ENCODE measurements around the gene LEMD2.

LEMD2 gene

DNA sequence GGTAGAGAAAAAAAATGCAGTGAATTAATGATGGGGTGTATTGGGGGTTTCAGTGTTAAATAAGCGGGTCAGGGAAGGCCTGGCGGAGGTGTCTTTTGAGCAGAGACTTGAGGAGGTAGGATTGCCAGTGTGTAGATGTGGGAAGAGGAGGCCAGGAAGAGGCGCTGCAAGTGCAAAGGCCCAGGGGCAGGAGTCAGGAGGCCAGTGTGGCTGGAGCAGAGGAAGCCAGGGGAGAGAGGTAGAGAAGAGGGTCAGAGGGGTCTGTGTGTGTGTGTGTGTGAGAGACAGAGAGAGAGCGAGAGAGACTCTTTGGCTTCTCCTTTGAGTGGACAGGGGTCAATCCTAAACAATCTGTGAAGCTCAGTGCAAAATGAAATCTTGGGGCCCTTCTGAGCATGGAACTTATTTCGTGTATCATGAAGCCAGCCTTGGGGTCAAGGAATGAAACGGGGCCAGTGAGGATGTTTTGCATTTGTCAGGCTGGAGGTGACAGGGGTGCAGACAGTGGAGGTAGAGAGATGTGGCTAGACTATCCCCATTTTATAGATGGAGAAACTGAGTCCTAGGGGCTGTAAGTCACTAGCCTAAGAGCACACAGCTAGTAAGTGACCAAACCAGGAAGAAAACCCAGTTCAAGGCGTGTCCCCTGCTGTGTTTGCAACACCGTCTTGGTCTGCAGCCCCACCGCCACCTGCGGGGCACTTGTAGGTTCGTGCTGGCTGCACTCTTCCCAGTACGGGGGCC lies 32.5 kb downstream of the LEMD2 start:
- no peak for DNase-seq (ENCODE audit: low spot score)

GRCh38 chr6:33755070-33755869 lies 33.7 kb downstream of the LEMD2 start:
- no peak for DNase-seq (ENCODE audit: low spot score)

DNA sequence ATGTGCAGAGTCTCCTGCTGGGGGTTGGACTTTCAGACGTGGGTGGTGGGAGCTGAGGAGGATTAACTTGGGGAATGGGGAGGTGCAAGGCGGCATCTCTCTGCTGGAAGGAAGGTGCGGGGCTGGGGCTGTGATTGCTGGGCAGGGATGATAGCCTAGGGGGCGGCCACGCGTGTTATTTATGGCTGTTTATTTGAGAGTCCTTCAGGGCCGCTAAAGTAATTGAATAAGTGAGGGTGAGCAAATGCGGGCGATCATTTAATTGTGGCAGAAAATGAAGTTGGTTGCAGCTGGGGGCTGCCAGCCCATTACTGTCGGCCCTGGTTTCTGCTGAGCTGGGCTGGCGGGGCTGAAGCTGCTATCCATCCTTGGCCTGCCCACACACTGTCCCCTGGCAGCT lies 34.7 kb downstream of the LEMD2 start:
- no peak for DNase-seq (ENCODE audit: low spot score)

DNA sequence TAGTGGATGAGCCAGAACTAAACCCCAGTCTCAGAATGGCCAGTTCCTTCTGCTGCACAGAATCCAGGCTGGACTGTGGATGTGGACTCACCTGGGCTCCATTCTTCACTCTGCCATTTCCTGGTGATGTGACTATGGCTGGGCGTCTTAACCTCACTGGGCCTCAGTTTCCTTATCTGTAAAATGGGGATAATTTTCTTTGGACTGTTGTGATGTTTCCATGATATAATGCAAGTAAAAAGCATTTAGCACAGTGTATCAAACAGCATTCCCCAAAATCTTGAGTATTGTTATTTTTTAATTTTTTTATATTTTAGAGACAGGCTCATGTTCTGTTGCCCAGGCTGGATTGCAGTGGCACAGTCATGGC lies 36.3 kb downstream of the LEMD2 start:
- DNase-seq (ENCODE audit: low spot score) = no peak

DNA sequence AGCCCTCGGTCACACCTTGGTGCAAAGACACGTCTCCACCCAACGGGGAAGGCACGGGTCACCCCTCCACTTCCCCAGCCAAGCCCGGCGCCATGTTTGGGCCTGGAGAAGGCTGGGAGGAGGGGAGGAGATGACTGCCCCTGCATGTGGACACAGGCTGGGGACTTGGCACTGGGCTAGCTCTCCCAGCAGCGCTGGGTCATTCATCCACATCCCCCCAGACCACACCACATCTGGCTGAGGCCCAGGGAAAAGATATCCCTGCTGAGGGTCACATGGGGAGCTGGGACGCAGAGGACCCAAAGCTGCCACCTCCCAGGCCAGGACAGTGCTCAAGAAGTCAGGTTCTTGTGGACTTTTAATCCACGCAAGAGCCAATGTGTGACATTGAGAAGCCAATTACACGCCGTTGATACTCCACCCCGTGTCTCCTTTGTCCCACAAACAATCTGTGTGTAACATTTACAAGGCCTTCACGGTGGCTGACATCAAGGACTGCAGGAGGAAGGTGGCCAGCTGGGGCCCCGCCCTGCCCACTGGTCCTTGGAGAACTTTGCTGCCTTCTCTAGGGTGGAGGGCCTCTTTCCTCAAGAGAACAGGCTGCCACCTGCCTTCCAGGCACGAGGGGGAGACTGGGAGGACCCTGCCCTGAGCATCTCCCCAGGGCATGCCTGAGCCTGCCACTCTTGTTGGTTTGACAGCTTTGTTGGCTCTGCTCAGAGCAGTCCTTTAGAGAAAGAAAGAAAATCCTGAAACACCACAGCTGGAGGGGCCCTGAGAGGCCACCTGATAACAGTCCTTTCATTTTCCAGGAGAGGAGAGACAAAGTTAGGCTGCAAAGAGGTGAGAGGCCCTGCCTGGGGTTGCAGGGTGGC lies 36.9 kb downstream of the LEMD2 start:
- no peak for DNase-seq (ENCODE audit: low spot score)

DNA sequence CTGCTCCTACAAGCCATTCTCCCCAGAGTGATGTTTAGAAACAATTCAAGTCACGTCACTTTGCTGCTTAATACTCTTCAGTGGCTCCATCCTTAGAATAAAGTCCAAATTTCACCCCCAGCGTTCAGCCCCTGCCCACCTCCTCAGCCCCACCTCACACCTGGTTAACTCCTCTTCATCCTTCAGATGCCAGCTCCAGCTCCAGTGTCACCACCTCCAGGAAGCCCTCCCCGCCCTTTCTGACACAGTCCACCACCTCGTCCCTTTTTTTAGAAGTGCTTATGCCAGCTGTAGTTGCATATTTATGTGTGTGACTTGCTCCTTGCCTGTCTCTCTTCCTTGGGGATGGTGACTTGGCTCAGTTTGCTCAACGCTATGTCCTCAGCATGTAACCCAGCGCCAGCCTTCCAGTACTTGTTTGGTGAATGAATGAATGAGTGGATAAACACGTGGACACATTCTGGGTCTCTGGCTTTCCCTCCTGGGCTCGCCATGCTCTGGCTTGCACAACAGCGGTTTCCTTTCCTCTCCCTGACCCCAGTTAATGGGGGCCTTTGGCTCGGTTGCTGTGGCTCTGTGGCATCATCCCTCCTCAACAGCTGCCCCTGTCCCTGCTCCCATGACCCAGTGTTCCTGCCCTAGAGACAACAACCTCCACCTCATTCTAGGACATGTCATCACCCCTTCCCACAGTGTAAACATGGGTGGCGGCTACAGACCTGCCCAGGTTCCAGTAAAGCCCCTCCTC lies 38.5 kb downstream of the LEMD2 start:
- DNase-seq (ENCODE audit: low spot score) = no peak

DNA sequence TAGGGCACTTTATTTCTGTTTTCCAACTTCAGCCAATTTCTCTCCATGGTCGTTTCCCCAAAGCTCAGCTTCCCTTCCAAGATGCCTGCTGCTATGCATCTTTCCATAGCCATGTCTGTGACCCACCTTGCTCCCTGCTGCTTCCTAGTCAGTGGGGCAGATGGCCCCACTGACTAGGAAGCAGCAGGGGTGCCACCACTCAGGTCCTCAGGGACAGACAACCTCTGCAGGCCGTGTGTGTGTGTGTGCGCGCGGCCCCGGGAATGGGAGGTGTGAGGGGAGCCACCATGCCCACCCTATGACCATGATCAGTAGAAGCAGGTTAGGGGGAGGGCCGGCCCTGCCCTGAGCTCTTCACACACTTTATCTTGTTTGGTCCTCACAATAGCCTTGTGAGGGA lies 39.5 kb downstream of the LEMD2 start:
- no peak for DNase-seq (ENCODE audit: low spot score)

DNA sequence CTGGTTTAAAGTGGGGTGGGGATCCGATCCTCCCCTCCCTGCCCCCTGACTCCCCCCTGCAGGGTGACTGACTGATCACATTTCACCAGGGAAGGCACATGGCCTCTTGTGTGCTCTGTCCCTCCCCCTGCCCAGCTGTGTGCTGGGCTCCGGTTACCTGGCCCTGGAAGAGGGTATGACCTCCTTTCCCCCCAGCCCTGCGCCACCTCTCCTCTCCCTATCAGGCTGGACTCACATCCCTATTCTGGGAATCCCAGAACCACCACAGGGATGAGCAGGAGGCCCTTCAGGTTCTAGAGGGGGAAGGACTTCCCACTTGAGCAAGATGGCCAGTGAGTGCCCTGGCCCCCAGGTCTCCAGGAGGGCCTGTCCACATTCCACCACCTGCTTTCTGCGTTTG lies 40.1 kb downstream of the LEMD2 start:
- DNase-seq (ENCODE audit: low spot score) = no peak

DNA sequence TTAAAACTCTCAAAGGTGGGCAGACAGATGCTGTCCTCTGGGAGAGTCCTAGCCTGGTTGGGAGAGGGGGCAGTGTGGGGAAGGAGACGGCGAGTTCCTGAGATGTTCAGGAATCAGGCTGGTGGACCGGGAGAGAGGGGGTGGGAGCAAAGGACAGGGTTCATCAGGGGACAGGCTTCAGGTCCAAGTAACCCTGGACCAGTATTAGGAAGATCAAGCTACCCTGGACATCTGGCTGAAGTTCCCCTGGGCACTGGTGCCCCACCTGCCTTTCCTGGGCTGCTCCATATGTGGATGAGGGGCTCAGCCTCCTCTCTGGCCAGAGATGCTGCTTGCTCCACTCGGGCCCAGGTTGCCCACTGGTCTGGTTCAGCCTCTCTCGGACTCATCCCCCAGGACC lies 41.1 kb downstream of the LEMD2 start:
- DNase-seq (ENCODE audit: low spot score) = no peak

GRCh38 chr6:33746651-33747100 lies 42.3 kb downstream of the LEMD2 start, which contains the start of gene IP6K3:
TSS of gene IP6K3 (minus strand) at chr6:33746905. CDS start at chr6:33735476, 11,429 bp downstream.
- DNase-seq (ENCODE audit: low spot score) = peak; percentile 70

GRCh38 chr6:33746036-33746600 lies 42.8 kb downstream of the LEMD2 start:
- no peak for DNase-seq (ENCODE audit: low spot score)

GRCh38 chr6:33745548-33745947 lies 43.4 kb downstream of the LEMD2 start:
- DNase-seq (ENCODE audit: low spot score) = no peak

DNA sequence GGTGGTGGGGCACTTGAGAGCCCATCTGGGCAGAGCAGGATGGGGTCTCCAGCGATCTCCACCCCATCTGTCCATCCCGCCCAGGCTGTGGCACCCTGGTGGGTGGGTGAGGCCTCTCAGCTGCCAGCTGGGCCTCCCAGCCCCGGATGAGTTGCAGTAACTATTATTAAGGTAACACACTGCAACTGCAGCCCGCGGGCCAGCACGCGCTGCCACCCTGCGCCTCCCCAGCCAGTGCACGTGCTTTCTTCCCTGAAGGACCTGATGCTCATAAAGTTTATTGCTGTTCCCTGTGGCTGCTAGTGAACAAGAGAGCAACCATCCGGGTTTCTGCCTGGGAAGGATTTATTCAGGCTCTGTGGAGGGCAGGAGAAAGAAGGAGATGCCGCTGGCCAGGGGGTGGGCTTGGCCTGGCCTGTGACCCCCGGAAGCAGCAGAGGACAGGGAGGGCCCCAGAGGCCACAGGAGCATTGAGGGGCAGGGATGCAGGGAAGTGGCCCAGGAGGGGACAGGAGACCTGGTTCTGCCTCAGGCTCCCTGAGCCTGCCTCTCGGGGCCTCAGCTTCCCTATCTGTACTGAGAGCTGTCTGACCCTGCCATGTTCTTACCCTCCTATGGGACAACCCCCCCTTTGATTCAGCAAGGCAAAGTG lies 43.9 kb downstream of the LEMD2 start:
- DNase-seq (ENCODE audit: low spot score) = no peak

DNA sequence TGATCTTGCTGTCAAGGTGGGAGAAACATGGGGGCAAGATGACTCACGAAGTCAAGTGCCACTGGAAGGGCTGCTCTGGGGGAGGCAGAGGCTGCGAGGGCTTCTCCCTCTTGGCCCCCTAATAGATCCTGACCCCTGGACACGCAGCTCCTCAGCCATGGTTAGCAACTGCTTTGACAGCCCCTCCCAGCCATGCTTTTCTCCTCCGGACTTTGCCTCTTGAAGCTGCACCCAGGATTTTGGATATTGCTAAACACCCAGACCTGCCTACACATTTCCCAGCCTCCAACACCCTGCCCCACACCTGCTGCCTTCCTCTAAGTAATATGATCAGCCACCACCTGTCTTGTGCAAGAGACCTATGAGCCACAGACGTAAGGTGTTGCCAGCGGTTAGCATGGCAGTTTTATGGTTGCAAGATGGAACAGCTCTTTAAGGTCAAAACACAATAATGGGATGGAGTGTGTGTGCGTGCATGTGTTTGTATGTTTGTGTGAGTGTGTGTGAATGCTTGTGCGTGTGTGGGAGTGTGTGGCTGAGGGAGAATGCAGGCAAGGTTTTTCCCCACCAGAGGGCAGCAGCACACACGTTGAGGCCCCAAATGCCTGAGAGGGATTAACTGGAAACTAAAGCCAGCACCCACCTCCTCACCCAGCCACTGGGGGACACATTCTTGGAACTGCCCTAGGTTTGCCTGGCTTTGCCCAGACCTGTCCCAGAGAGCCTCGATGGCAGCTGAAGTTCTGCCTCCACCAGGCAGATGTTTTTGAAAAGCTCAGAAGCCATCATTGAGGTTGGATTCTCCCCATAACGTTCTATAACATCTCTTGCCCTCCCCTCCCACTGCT lies 44.7 kb downstream of the LEMD2 start:
- DNase-seq (ENCODE audit: low spot score) = peak; percentile 87

GRCh38 chr6:33742837-33743236 lies 46.1 kb downstream of the LEMD2 start:
- no peak for DNase-seq (ENCODE audit: low spot score)

DNA sequence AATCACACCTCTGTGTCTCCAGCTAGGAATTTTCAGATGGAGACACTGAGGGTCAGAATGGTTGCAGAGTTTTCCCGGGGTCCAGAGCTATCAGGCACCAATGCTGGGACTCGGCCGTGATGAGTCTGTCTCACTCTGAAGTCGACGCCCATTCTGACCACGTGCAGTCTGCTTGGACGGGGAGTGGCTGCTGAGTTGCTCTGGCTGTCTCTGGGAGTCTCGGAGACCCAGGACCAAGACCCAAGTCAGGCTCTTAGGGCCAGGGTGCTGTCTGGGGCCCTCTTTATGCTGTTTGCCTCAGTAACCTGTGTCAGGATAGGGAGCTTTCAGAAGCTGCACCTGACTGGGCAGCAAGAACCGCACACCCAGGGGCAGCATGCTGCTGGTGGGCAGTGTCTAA lies 46.8 kb downstream of the LEMD2 start:
- no peak for DNase-seq (ENCODE audit: low spot score)

GRCh38 chr6:33740794-33741193 lies 48.1 kb downstream of the LEMD2 start:
- no peak for DNase-seq (ENCODE audit: low spot score)

- no peak for DNase-seq (ENCODE audit: low spot score)
Measured at GRCh38 chr6:33740204-33740608, 48.7 kb downstream of the LEMD2 start.

GRCh38 chr6:33739571-33739970 lies 49.4 kb downstream of the LEMD2 start:
- no peak for DNase-seq (ENCODE audit: low spot score)

DNA sequence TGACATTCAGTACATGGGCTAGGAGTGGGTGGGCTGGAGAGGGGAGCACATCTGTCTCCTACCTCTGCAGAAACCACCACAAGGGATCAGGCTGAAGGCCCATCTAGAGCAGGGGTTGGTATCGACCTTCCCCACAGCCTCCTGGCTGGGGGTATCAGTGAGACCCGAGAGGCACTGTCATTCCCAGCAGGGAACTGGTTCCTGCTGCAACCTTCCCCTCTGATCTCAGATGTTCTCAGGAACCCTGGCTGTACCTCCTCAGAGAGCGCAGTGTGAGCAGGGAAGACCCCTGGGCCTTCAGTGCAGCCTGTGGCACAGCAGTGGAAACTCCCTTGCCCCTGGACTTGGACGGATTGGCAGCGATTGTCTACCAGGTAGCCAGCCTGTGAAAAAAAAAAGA lies 50.1 kb downstream of the LEMD2 start:
- no peak for DNase-seq (ENCODE audit: low spot score)
